GM21717 (cell line): Measurements from ENCODE around the gene MCM3AP.

ENCODE experiments used
- ATAC-seq: cut with Tn5 transposase; IDR thresholded peaks from one replicate; pipeline ENCODE4 v1.9.1; 2021; ENCODE audit warnings: mild to moderate bottlenecking, moderate library complexity; ENCODE audit not compliant: unreplicated experiment

The MCM3AP gene

DNA sequence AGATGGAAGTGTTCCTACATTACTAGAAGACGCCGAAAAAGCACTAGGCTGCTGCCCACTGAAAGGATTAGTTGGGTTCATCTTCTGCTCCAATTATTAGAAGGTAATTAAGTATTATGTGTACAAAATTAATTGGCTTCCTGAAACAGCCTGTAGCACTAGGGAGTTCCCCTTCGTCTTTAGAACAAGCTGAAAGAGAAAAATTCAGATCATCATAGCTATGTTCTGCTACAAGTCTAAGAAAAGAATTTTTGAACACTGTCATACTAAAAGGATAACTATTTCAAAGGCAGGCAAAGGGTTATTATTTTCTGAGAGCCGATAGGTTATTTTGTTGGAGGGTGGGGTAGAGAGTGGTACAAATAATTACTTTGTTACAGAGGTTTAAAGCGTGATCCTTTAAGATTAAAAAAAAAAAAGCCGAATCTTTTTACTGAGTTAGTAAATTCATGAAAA, at the start of gene MCM3AP:
MCM3AP (minus strand) TSS at position 406 of the 456 bp plus-strand sequence; CDS start at position 81, 325 bp downstream.
- no peak for ATAC-seq

DNA sequence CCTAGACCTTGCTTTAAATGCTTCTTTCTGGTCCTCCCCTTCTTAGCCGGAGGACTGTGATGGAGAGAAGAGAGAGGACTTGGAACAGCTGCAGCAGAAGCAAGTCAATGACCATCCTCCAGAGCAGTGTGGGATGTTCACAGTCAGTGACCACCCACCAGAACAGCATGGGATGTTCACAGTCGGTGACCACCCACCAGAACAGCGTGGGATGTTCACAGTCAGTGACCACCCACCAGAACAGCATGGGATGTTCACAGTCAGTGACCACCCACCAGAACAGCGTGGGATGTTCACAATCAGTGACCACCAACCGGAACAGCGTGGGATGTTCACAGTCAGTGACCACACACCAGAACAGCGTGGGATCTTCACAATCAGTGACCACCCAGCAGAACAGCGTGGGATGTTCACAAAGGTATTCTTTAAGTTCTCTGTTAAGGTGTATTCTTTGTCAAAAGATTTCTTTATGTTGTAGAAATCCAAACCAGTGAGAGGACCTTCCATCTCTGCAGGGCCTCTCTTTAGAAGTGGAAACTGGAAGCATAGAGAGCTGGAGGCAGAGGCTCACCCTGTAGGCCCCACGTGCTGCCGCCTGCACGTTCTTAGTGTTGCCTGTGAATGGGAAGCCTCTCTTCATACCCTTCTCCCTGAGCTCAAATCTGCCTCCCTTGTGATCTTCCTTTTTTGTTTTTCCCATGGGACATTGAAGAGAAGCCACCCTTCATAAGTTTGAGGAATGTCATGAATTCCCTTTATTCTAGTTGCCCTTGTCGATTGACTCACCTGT, 49.1 kb upstream of the MCM3AP start:
- no peak for ATAC-seq

DNA sequence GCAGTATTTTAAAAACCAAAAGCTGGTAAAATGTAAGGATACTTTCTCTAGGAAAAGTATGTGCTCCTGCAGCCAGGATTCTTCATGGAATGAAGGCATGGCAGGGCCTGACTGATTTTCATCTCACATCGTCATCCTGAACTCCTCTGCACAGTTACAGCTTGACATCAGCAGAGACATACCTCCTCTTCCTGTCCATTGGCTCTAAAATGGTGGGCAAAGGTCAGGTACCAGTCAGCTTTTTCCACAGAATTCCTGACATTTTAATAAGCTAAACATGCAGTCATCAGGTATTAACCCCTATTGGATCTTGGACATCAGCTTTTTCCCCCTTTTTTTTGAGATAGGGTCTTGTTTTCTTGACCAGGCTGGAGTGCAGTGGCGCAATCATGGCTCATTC, 44.4 kb upstream of the MCM3AP start:
- no peak for ATAC-seq

DNA sequence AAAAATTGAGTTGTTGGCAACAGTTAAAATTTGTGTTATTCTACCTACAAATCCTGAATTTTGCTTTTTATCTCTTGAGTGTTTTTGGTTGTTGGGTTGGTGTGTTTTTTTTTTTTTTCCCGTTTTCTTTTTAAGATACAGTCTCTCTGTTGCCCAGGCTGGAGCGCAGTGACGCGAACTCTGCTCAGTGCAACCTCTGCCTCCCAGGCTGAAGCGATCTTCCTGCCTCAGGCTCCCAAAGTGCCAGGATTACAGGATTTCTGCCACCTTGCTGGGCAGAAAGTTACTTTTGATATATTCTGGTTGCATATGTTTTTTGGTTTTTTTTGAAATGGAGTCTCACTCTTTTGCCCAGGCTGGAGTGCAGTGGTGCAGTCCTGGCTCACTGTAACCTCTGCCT, 42.7 kb upstream of the MCM3AP start:
- no peak for ATAC-seq

DNA sequence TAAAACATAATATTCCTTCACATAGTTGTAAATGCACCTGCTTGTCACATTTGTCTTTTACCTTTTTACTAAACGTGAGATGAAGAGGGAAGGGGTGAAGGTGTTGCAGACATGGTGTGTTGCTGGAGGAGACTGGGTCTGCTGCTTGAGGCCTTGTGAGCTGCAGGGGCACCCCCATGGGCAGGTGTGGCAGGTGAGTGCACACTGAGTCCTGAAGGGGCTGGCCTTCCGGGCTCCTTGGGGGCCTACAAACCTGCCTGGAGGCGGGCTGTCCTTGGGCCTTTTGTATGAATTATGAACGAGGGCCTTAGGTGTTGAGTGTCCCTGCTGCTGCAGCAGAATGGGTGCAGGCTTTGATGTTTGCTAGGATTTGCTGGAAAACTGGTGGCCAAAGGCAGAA, 42.3 kb upstream of the MCM3AP start:
- ATAC-seq: no peak

DNA sequence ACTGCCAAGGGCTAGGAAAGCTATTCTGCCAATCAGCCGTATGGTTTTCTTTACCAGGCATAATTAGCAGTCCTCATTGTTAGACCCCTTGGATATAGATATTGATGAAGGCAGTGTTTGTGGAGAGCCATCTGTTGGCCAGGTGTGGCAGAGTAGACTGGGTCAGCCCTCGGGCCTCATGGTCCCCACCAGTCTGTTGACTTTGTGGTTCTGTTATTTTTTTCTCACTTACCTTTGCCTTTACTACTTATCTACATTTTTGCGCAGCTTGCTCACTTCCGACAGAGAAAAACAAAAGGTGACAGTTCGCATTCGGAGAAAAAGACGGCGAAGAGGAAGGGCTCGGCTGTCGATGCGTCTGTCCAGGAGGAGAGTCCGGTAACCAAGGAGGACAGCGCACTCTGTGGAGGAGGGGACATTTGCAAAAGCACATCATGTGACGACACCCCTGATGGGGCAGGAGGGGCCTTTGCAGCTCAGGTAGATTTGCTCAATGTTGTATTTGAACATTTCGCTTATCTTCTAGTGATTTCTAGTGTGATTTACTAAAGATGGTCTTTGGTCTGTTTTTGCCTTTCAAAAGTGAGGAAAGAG, 40.8 kb upstream of the MCM3AP start:
- no peak for ATAC-seq

DNA sequence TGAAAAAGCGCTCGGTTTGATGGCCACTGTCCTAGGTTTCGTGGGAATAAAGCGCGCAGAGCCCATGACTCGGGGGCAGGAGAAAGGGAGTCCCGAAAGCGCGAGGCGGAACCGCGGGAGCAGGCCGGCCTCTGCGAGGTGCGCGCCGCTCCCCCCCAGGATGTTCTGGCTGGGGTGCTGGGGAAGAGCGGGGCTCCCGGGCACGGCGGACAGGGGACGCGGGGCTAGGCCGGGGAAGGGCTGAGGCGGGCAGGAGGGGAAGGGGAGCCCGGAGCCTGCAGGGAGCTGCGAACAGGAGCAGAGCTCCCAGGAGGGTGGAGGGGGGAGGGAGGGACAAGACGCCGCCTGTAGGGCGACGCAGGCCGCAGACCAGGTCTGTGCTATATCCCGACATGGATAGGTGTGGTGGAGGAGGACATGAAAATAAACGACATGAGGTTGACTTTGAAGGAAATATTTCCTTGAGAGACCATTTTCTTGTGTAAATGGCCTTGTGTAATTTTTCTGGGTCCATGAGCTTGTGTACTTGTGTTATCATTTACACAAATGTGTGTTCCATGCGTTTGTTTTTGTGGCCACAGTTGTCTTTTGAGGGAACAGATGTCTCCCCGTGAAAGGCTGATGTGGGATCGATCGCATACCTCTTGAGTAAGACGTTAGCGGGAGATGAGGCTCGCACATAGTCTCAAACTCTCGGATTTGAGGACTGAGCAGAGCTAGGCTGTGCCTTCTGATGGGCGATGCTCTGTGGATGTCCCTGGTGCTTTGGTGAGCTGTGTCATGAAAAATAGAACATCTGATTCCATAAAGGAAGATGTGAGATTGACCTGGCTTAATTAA, 39.9 kb upstream of the MCM3AP start:
- ATAC-seq: no peak

DNA sequence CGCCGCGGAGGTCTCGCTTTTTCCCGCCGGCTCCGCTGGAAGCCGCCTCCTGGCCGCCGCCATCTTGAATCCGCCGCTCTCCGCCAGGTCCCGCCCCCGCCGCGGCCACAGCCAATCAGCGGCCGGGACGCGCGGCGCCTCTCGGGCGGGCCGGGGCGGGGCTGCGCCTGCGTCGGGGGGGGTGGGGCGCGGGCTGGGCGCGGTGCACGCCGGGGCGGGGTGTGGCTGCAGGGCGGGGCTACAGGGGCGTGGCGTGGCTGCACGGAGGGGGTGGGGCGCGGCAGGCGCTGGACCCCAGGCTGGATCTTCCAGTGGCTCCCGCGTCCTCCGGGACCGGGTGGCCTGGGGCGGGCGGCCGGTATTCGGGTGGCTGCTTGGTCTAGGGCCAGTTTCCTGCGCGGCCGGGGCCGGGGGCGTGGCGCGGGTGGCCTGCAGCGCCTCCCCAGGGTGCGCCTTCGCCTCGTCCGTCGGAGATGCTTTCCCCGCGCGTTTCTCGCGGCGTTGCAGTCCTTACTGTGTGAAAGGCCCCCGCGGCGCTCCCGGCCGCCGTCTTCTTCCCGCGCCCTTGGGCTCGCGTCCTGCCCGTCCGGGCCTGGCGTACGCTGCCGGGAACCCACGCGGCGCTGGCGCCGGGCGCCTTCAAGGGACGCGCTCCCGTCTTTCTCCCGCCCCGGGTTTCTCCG, 39.1 kb upstream of the MCM3AP start:
- peak; percentile 47 for ATAC-seq

DNA sequence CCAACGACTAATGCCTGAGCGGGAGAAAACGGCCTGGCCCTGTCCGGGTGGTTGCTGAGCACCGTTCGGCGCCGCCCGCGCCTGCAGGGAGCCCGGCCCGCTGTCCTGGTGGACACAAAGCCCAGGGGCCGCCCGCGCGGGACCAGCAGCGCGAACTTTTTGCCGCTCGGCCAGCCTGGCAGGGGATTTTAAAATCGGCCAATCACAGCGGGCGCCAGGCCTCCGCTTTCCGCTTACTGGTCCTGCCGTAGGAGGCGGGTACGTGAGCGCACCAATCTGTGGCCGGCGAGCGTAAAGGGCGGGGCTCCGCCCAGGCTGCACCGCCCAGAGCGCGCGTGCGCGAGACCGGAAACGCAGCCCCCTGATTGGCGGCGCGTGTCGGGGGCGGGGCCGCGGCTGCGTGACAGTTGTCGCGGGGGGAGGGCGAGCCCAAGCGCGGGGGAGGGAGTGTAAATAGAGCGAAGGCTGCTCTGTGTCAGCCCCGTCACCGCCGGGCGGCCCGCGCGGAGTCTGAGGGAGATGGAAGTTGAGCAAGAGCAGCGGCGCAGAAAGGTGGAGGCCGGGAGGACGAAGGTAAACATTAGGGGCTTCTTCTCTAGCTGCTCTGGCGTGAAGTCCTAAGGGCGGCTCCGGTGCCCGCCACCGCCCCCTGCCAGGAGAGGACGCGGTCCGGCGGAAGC, 38.4 kb upstream of the MCM3AP start, which contains the start of the genes C21orf58 and PCNT:
C21orf58 (minus strand) TSS at position 161 of the 680 bp plus-strand sequence. CDS start 1,132 bp downstream, outside the sequence.
PCNT (plus strand) TSS at position 447 of the 680 bp plus-strand sequence; CDS start at position 520, 73 bp downstream.
- peak; percentile 73 for ATAC-seq

DNA sequence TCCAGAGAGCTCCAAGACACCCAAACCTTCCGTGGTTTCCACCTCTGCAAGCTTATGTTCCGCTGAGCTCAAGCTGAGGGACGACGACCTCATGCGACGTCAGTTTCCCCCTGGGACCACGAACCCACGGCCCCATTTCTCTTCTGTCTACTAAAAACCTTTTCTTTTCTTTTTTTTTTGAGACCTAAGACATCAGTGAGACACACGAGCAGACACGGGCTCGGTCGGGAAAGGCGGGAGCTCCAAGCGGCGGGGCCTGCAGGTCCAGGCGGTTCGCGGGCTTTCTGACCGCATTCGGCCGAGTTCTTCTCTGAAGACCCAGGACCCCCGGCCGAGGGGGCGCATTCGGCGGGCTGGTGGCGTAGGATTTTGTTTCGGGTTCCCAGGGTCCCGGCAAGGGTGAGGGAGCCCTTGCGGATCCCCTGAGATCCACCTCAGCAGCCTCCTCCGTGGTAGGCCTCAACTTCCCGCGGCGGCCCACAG, 37.9 kb upstream of the MCM3AP start:
- peak; percentile 3 for ATAC-seq

DNA sequence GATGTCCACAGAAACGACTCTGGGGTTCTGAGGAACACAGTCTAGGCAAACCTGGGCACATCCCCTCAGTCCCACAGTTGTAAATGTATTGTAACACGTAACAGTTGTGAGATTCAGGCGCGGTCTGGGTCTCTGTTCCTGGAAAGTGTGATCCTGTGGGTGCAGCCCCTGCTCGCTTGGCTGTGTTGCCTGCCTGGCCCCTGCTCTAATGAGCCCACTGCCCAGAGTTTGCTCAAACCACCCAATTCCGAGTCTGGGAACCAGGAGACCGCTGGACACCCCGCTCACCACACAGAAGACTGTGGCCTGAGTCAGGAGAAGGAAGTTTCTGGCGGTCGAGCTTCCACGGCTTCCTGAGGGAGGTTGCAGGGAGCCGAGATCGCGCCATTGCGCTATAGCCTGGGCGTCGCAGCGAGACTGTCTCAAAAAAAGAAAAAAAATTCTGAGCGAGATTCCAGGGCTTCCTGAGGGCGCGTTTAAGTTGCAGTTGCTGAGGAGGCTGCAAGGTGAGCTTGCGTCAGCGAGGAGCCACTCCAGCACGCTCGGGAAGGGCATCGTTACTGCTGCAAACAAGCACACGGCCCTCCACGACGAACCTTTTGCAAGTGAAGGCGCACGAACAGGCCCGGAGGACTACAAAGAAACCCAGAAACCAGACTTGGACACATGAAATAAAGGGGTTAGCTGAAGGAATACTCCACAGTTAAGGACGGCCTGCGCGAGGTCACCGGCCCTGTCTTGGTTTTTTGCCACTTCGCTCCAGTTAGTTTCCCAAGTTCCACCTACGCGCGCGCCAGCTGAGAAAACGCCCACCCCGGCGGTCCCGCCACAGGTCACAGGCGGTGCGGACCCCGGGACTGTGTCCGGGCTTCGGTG, 37.2 kb upstream of the MCM3AP start:
- ATAC-seq: no peak

DNA sequence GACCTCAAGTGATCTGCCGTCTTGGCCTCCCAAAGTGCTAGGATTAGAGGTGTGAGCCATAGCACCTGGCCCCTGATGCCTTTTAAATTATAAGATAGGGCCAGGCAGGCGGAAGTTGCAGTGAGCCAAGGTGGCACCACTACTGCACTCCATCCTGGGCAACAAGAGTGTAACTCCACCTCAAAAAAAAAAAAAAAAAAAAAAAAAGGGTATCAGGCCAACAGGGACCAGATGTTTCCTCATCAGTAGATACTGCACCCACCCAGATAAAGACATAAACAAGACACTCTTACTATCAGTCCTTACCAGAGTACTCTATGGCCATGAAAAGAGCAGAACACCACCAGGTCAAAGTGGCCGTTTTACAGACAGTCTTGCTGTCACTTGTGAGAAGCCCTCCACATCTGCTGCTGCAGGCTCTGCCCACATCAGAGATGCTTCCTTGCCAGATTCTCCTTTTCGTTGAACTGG, 35.0 kb upstream of the MCM3AP start:
- ATAC-seq: no peak

DNA sequence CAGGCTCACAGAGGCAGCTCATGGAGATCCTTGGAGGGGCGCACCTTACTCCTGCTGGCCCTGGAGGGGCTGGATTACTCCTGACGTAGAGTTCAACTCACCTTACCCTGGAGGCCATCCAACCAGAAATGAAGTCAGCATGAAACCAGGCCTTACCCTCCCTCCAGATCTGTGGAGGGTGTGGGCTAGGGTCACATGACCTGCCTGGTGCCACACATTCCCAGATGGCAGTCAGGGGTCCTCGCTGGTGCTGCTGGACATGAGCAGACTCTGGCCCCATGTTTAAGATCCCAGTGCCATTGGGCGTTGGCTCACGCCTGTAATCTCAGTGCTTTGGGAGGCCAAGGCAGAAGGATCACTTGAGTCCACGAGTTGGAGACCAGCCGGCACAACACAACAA, 33.8 kb upstream of the MCM3AP start:
- ATAC-seq: no peak

DNA sequence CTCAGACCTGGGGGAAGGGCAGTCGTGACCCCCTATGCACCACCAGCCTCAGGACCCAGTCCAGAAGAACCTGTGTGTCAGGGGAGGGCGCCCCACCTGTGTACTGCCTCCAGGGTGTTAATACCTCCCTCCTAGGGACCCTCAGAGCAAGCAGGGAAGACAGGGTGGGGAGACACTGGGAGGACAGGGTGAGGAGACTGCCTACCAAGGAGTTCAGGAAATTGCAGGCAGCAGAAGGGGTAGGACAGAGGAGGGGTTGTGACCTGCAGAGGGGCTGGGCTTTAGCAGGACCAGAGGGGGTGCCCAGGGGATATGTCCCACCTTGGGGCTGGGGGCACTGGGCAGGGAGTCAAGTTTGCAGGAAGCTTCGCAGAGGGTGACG, 33.0 kb upstream of the MCM3AP start:
- ATAC-seq: no peak

DNA sequence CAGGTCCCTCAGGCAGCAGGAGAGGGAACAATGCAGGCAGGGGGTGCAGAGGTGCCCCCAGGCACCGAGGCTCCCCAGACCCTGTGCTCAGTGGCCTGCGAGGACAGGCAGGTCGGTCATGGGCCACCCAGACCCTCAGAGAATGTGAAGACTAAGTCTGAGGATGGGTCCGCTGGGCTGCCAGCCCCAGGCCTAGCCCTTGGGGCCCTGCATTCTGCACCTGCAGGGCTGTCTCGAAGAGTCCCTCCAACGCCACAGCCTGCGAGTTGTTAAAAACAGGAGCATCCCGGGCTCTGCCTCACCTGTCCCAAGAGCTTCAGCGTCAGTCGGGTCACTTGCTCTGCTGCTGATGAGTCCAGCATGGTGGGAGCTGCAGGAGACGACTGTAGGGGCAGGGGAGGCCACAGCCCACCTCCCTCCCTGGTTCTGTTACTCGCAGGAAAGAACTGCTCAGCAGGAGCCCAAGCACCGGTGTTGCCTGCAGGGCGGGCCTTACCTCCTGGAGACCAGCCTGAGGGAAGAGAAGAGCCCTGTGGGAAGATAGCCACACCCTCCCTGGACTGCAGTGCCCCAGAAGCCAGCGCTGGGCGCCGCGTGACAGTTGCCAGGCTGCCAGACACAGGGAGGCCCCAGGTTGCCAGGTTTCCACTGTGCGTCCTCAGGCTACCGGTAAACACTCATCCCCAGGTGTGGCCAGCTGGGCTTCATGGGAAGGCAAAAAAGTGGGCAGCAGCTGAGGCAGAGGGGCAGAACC, 32.5 kb upstream of the MCM3AP start:
- ATAC-seq: no peak

DNA sequence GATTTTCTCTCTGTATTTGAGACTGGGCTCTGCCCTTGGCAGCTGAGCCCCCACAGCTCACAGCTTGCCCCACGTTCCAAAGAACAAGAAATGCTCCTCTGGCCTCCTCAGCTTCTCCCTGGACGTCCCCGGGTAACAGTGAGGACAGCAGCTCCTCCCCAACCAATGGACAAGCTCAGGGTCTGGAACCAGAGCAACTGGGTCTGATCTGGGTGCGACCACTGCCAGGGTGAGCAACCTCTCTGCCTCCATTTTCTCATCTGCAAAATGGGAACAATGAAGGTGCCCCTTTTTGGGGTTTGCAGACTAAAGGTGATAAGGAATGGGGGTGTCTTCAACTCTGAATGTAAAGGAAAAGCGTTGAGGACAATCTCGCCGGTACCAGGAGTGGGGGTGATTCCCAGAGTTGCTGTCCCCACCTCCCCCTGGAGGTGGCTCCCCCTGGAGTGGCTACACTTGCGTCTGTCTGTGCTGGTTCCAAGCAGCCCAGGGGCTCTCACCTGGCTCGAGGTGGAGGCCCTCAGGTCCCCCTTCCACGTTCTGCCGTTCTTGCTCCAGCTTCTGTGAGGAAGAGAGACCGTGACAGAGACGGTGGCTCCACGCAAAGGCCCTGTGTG, 31.4 kb upstream of the MCM3AP start:
- no peak for ATAC-seq

DNA sequence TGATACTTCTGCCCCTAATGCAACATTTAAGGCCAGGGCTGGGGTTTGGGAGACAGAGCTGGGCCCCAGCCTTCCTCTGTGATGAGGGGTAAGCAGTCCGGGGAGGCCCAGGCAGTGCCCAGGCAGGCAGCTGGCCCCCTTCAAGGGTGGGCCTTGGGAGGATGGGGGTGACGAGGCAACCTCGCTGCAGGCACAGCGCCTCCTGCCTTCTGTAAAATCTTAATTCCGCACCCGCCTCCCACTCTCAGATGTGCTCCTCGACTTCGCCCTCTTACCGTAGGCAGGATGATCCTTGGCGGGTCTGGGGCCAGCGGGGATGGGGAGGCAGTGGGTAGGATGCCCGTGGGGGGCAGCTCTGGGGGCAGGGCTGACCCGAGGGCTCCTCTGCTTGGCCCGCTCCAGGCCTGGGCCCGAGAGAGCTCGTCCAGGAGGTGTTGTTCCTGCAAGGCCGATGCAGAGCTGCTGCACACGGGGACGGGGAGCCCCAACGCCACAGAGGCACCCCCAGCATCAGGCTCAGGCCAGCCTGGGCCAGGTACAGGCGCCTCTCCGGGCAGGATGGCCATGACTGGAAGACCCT, 29.1 kb upstream of the MCM3AP start:
- ATAC-seq: no peak
